Lung (tissue), 12 donors: ENCODE measurements around the gene SSRP1. TPM values are rescaled to one million over a fixed set of nuclear protein-coding genes. Genes with fewer than 3 reads are reported as not detected.
"Not testable (repeated sequence)": the region's sequence is repeated elsewhere in the genome, so short reads cannot be mapped to it uniquely, and the experiment has no call there.

Source experiments
- ATAC-seq: fragments of 200-7000 bp; cut with Tn5 transposase; one replicate; pipeline ENCODE4 v1.9.1; 2020; ENCODE audit warnings: moderate number of reproducible peaks; ENCODE audit not compliant: insufficient read depth, low FRiP score
- DNase-seq, 3 donors: peaks; one replicate each; pipeline ENCODE4 v3.0.0-alpha.2; 2013 to 2017
- H3K27ac ChIP-seq, 2 donors: one replicate each; pipeline ENCODE4 v1.5.1; 2013; ENCODE audit warnings: mild to moderate bottlenecking in 2 of 2, moderate library complexity in 2 of 2, control low read depth in 1 of 2, inconsistent platforms in 1 of 2, low read depth in 1 of 2, low read length in 1 of 2
- H3K27me3 ChIP-seq, 3 donors: one replicate each; pipeline ENCODE4 v1.5.1; 2013; ENCODE audit warnings: low read length in 2 of 3; ENCODE audit not compliant: control insufficient read depth in 3 of 3, insufficient read depth in 3 of 3
- H3K36me3 ChIP-seq, 4 donors: one replicate each; pipeline ENCODE4 v1.5.1; 2013; ENCODE audit warnings: low read length in 4 of 4, mild to moderate bottlenecking in 1 of 4, moderate library complexity in 1 of 4; ENCODE audit not compliant: control insufficient read depth in 4 of 4, insufficient read depth in 4 of 4
- H3K4me1 ChIP-seq, 5 donors: one replicate each; pipeline ENCODE4 v1.5.1; 2013; ENCODE audit warnings: low read length in 5 of 5, mild to moderate bottlenecking in 2 of 5, moderate library complexity in 1 of 5; ENCODE audit not compliant: control insufficient read depth in 5 of 5, insufficient read depth in 5 of 5
- H3K4me3 ChIP-seq: one replicate; pipeline ENCODE4 v1.5.1; 2013; ENCODE audit warnings: mild to moderate bottlenecking, control low read depth, moderate library complexity
- H3K9ac ChIP-seq, 2 donors: one replicate each; pipeline ENCODE4 v1.5.1; 2013; ENCODE audit warnings: low read length in 2 of 2, control low read depth in 1 of 2; ENCODE audit not compliant: insufficient read depth in 1 of 2
- H3K9me3 ChIP-seq, 4 donors: one replicate each; pipeline ENCODE4 v1.5.1; 2013; ENCODE audit warnings: low read length in 3 of 4, mild to moderate bottlenecking in 1 of 4, moderate library complexity in 1 of 4; ENCODE audit not compliant: control insufficient read depth in 4 of 4, insufficient read depth in 3 of 4
- CTCF ChIP-seq: IDR thresholded peaks from 2 replicates; pipeline ENCODE4 v1.5.1; 2012; ENCODE audit warnings: mild to moderate bottlenecking; ENCODE audit errors: control extremely low read depth, extremely low read depth
- WGBS, 2 donors: extraction: QIAGEN DNeasy Blood & Tissue Kit; methylation state at CpG; one replicate each; pipeline ENCODE4 v1.1.7; 2013; 5-methylcytosine and 5-hydroxymethylcytosine counted together
- polyA plus RNA-seq, 2 donors: library from polyadenylated mRNA; stranded (reverse); fragments of 200-250 nt; gene quantifications; one replicate each; pipeline ENCODE4 v1.2.1, GENCODE V29; 2013
- total RNA-seq, 2 donors: library from RNA; depleted of rRNA in 1 of 2; stranded (reverse); fragments of >200 nt in 1 of 2; gene quantifications; one replicate each; pipeline ENCODE4 v1.2.1, GENCODE V29; 2014 to 2021
- donor health status: control.
- donor health status: control.
- donor health status: Bipolar disorder and iron deficiency.
- donor health status: healthy.
- donor health status: DM: yes; HTN: yes; CAD: no.

SSRP1 gene
- total and polyA plus RNA-seq, 4 donors = 37.1 to 76.9 (median 64.6) TPM

GRCh38 chr11:57364851-57365660, 29.4 kb upstream of the SSRP1 start:
- no peak for TF ChIP-seq CTCF
- H3K9ac ChIP-seq = no peak overlapping the region
- ATAC-seq = no peak
- no peak overlapping the region for H3K4me3 ChIP-seq
- WGBS, 2 donors = 79 to 83% methylated on average over 9 of the region's 9 CpGs
- peaks cover 0 to 6% (median 0%) of the 10 kb centered on the region in 5 donors for H3K4me1 ChIP-seq
- peaks cover 0 to 5% (median 0%) of the 10 kb centered on the region in 4 donors for H3K9me3 ChIP-seq
- no peak overlapping the region for H3K27ac ChIP-seq
- H3K36me3 ChIP-seq = no peaks in the 10 kb centered on the region
- no peak for DNase-seq
- H3K27me3 ChIP-seq = no peaks in the 10 kb centered on the region

GRCh38 chr11:57363131-57364080, 27.7 kb upstream of the SSRP1 start:
- Histone ChIP-seq H3K9me3 (peaks cover 0 to 5% (median 0%) of the 10 kb centered on the region in 4 donors), H3K9ac (no peak overlapping the region), H3K27me3 (no peaks in the 10 kb centered on the region), H3K27ac (no peak overlapping the region), H3K4me1 (peaks cover 0 to 3% (median 0%) of the 10 kb centered on the region in 5 donors), H3K4me3 (no peak overlapping the region), H3K36me3 (no peaks in the 10 kb centered on the region)
- TF ChIP-seq CTCF = no peak
- ATAC-seq (no peak), DNase-seq (no peak)
- 71 to 83% methylated on average over 7 of the region's 7 CpGs for WGBS, 2 donors

GRCh38 chr11:57361926-57362325, 26.2 kb upstream of the SSRP1 start:
- no peak overlapping the region for H3K4me3 ChIP-seq
- TF ChIP-seq CTCF = no peak
- DNase-seq (no peak), ATAC-seq (no peak)
- H3K9ac ChIP-seq = no peak overlapping the region
- no peaks in the 10 kb centered on the region for H3K4me1 ChIP-seq
- peaks cover 0 to 5% (median 0%) of the 10 kb centered on the region in 4 donors for H3K9me3 ChIP-seq
- WGBS, 2 donors = 80 to 87% methylated on average over 3 of the region's 3 CpGs
- no peaks in the 10 kb centered on the region for H3K36me3 ChIP-seq
- H3K27me3 ChIP-seq = no peaks in the 10 kb centered on the region
- H3K27ac ChIP-seq = no peak overlapping the region

GRCh38 chr11:57361420-57361819, 25.7 kb upstream of the SSRP1 start:
- not testable (repeated sequence) for H3K36me3 ChIP-seq, H3K27ac ChIP-seq, DNase-seq, H3K9me3 ChIP-seq, H3K4me3 ChIP-seq, H3K27me3 ChIP-seq, H3K4me1 ChIP-seq, H3K9ac ChIP-seq, ATAC-seq
